DMS114 treated with DMSO at 0.1 percent for 48 hours (cell line): Measurements from ENCODE around the gene DDTL.
"Not testable (repeated sequence)": the region's sequence is repeated elsewhere in the genome, so short reads cannot be mapped to it uniquely, and the experiment has no call there.

ENCODE experiments used
- DNase-seq: peaks from one replicate; lab custom pipeline; 2025; ENCODE audit not compliant: unreplicated experiment; lab: John Stamatoyannopoulos, UW

Gene DDTL

DNA sequence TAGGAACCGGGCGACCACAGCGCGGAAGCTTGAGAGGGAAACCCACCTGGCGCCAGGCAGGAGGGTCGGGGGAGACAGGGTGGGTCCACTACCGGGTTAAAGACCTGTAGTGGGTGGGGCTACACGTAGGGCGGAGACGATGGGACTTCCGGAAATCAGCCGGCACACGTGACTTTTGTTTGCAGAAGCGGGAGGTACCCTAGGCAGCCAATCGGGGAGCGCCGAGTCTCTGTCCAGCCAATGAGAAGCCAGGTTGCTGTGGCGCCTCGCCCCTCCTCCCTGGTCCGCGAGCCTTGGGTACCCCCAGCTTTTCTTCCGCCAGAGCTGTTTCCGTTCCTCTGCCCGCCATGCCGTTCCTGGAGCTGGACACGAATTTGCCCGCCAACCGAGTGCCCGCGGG, at the start of gene DDTL:
Gene DDTL, plus strand, starts transcription at position 321 of the 400 bp plus-strand sequence. Its CDS starts 27 bp downstream, at position 348.
- not testable (repeated sequence) for DNase-seq

DNA sequence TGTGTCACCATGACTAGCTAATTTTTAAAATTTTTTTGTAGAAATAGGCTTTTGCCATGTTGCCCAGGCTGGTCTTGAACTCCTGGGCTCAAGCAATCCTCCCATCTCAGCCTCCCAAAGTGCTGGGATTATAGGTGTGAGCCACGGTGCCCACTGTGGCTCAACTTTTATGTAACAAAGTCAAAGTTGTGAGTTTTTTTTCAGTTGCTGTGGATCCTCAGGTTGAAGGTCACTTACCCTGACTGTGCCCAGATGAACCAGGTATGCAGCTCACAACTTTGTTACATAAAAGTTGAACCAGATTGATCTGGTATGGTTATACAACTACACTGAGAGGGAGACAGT, 46.4 kb upstream of the DDTL start:
- DNase-seq: not testable (repeated sequence)

DNA sequence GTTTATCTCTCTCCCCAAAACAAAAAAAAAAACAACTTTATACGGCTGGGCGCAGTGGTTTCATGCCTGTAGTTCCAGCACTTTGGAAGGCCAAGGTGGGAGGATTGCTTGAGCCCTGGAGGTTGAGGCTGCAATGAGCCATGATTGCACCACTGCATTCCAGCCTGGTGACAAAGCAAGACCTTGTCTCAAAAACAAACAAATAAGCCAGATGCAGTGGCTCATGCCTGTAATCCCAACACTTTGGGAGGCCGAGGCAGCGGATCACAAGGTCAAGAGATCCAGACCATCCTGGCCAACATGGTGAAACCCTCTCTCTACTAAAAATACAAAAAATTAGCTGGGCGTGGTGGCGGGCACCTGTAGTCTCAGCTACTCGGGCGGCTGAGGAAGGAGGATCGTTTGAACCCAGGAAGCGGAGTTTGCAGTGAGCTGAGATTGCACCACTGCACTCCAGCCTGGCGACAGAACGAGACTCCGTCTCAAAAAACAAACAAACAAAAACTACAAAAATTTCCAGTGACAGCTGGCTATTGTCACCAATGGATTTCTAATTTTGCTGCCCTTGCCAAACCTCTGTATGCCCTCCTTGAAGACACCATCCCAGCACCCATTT, 45.0 kb upstream of the DDTL start:
- DNase-seq: not testable (repeated sequence)

DNA sequence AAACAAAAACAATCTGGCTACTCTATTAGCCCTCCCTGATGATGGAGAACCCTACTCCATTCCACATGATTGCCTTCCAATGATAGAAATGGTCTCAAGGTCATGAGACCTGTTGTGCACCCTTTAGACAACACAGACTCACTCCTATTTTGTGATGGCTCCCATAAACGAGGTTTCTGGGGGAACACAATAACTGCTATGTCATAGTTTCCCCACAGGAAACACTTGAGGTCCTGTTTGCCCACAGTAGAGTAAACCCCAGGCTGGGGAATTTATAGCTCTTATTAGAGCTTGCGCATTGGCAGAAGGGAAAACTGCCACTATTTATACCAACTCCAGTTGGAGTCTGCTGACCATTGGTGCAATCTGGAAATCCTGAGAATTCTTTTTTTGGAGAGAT, 43.8 kb upstream of the DDTL start:
- no peak for DNase-seq

DNA sequence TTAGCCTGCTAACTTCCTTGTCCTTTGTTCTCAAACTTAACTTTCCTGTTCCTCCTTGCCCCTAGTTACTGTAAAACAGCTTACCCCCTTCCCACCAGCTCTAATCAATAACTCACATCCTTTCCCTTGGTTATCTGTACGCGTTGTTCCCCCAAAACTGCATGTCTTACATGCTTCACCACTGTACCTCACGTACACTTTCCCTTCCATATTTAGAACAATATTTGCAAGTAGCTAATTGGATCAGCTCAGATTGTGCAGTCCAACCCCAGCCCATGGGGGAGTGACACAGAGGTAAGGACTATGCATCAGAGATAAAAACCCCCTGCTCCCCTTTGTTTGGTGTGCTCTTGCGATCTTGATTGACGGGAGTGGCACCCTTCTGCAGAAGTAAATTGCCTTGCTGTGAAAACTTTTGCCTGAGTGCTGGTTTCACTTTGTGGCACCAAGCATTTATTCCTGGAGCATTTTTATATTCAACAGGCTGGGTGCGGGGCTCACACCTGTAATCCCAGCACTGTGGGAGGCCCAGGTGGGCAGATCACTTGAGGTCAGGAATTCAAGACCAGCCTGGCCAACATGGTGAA, 41.6 kb upstream of the DDTL start:
- no peak for DNase-seq

DNA sequence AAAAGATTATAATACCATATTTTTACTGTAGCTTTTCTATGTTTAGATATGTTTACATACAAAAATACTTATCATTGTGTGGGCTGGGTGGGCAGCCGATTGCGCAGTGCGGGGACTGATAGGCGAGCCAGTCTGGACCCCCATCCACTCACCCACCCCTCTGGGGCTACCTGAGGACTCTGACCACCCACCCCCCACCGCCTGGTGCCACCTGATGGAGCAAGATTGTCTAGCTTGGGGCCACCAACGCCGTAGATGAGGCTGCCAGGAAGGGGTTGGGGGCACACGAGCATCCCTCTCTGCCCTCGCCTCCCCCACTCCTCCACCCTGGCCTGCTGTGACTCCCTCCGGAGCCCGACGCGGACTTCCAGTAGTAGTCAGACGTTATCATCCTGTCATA, 40.1 kb upstream of the DDTL start:
- no peak for DNase-seq

DNA sequence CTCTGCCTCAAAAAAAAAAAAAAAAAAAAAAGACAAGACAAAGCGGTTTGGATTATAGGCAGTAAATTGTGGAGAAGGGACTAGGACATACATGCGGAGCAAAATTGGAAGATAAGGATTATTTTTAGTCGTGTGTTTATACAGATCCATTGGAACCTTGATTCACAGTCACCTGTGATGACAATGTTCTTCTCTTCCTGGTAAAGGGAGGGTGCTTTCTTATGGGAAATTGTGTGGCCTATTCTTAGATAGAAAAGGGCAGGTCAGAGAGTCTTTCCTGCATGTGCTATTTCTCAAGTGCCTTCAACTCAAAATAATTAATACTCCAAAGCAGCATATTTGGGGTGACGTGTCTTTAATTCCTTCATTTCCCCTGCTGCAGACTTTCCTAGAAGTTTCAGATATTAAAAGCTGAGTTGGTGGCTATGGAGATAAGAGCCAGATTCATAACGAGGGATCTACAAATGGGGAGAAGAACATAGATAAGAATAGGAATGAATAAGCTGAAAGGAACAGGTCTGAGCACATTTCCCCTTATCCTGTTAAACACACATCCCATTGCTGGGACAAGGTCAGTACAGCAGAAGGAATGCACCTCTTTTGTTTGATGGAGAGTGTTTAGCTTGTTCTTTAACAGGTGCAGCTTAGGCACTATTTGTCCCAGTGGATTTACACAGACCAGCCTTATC, 28.2 kb upstream of the DDTL start:
- no peak for DNase-seq

DNA sequence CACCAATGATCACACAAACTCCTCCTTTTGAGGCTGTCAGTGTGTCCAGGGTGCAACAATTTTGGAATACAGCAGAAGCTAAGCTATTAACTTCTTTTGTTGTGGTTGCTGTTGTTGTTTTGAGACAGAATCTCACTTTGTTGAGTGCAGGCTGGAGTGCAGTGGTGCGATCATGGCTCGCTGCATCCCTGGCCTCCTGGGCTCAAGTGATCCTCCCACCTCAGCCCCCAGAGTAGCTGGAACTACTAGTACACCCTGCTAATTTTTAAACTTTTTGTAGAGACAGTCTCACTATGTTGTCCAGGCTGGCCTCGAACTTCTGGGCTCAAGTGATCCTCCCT, 27.7 kb upstream of the DDTL start:
- no peak for DNase-seq

DNA sequence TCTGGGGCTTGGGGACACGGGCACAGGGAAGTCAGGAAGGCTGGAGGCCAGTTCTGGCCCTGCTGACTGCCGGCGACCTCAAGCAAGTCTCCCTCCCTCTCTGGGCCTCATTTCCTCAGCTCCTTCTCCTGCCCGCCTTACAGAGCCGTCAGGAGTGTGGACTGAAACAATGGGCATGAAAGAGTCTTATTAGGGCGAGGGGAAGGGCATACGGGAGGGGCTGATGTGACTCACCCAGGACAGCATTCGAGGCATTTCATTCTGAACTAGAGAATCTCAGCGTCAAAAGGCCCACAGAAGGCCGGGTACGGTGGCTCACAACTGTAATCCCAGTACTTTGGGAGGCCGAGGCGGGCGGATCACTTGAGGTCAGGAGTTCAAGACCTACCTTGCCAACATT, 26.5 kb upstream of the DDTL start:
- not testable (repeated sequence) for DNase-seq

DNA sequence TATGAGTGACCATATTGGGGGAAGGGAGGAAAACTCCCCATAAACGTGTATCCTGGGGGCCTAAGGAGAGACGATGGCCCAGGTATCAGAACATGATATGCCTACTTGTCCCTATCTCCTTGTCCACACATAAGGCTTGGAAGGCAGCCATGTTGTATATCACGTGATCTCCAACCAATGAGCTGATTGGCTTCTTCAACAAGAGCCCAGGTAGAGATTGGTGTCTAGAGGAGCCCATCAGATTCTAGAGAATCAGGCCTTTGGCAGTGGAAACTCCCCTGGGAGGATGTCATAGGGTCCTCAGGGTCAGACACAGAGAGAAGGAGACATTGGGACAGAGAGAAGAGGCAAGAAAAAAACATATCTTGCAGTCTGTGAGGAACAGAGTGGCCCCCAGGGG, 19.3 kb upstream of the DDTL start:
- not testable (repeated sequence) for DNase-seq

DNA sequence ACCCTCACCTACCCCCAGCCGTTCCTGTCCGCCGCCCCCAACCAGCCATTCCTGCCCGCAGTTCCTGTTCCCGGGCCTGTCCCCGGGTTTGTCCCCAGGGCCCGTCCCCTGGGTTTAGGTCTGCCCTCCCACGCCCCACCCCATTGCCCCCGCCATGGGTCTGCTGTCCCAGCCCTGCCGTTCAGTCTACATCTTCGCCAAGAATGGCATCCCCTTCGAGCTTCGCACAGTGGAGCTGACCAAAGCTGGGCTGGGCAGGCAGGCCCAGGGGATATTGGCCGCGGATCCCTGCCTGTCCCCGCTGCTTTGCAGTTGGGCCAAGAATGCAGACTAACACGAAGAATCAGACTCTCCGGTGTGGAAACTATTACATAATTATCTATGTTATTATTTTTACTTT, 16.9 kb upstream of the DDTL start:
- DNase-seq: not testable (repeated sequence)

DNA sequence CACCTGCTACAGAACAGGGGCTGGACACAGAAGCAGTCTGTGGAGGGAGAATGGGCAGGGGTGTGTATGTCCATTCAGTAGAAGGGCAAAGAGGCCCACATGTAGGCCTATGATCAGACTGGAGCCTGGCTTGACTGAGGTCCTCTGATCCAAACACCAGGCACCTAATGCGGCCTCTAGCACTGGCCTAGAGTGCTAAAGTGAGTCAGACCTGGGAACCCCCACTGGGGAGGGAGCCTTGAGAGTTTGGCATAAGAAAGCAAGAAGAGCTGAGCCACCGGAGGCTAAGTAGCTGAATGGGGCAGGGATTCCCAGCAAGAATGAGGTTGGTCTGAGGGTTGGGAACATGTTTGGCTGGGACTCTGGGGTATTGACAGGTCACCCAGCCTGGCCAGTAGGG, 15.3 kb upstream of the DDTL start:
- not testable (repeated sequence) for DNase-seq

DNA sequence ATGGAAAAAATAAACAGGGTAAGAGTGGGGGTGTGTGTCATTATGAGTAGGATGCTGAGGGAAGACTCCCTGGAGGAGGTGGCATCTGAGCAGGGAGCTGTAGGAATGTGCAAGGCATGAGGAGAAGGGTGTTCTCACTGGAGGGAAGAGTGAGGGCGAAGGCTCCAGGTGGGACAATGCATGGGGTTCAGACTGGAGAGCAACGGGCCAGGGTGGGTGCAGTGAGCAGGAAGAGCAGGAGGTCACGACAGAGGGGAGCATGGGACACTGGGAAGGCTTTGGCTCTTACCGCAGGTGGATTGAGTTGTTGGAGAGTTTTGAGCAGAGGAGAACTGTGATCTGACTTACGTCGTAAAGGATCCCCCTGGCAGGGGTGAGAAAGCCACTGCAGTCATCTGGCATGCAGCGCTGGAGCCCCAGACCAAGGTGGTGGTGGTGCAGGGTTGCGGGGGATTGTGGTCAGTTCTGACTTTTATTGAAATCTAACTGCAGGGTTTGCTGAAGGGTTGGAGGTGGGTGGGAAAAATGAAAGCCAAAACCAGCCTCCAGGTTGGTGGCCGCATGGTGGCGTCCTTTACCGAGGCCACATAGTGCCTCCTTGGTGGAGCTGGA, 13.8 kb upstream of the DDTL start:
- not testable (repeated sequence) for DNase-seq

DNA sequence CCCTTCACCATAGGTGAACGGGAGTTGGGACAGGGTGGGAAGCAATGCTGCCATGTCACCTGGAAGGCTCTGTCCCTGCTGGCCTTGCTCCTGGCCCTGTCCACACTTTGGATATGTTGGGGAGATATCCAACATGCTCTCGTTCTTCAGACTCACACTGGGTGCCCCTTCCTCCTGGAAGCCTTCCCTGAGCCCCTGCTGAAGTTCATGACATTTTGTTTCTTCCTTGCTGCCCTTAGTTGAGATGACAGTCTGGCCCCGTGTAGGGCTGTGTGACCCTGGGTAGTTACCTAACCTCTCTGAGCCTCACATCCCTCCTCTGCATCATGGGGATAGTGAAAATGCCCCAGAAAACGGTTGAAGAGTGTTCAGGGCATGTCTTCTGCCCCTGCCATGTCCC, 13.2 kb upstream of the DDTL start:
- DNase-seq: not testable (repeated sequence)

DNA sequence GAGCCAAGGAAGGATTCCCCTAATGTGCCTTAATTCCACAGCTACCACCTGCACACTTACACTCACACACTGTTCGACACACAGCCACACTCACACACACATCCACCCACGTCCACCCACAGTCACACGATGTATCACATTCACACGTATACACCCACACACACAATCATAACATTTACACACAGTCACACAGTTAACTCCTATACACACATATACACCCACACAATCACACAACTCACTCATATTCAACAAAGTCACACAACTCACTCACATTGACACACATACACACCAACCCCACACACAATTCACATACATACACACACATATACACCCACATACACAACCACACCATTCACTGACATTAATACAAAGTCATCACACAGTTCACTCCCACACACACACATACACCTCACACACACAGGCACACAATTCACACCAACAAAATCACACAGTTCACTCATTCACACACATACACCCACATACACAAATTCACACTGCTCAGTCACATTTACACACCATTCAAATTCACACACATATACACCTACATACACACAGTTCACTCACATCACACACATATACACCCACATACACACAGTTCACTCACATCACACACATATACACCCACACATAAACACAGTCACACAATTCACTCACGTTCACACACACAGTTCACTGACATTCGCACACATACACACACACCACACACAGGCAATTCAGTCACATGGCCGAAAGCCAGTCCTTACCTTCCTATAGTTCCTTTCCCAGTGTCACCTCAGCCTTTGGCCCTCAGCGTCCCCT, 12.3 kb upstream of the DDTL start:
- DNase-seq: not testable (repeated sequence)

DNA sequence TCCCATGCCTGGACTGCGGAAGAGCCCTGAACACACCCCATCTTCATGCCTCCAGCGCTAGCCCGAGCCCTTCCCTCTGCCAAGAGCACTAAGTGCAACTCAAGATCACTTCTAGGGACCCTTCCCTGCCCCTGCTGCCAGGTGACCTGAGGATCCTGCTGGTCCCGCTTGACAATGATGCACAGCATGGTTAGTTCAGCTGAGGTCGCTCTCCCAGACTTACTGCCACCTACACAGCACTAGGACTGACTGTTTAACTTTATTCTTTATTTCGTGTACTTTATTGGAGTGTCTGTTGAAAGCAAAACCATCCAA, 11.7 kb upstream of the DDTL start:
- not testable (repeated sequence) for DNase-seq

DNA sequence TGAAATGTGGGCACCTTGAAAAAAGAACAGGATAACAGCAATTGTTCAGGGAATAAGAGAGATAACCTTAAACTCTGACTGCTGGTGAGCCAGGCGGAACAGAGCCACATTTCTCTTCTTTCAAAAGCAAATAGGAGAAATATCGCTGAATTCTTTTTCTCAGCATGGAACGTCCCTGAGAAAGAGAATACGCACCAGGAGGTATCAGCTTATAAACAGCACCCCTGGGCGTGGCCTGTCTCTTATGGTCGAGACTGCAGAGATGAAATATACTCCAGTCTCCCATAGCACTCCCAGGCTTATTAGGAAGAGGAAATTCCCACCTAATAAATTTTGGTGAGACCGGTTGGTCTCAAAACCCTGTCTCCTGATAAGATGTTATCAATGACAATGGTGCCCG, 10.8 kb upstream of the DDTL start:
- not testable (repeated sequence) for DNase-seq

DNA sequence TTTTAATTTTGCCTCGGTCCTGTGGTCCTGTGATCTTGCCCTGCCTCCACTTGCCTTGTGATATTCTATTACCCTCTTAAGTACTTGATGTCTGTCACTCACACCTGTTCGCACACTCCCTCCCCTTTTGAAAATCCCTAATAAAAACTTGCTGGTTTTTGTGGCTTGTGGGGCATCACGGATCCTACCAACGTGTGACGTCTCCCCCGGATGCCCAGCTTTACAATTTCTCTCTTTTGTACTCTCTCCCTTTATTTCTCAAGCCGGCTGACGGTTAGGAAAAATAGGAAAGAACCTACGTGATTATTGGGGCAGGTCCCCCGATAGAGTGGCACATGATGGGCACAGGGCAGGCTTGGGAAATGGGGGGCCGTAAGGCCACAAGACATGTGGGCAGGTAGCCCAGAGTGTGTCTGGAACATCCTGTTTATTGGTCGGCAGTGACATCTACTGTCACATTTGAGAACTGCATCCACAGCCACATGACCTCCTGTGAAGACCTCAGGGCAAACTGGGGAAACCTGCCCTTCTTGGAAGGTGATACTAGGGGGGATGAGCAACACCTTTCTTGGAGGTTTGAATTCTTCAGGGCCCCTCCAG, 10.3 kb upstream of the DDTL start:
- peak; percentile 49 for DNase-seq

DNA sequence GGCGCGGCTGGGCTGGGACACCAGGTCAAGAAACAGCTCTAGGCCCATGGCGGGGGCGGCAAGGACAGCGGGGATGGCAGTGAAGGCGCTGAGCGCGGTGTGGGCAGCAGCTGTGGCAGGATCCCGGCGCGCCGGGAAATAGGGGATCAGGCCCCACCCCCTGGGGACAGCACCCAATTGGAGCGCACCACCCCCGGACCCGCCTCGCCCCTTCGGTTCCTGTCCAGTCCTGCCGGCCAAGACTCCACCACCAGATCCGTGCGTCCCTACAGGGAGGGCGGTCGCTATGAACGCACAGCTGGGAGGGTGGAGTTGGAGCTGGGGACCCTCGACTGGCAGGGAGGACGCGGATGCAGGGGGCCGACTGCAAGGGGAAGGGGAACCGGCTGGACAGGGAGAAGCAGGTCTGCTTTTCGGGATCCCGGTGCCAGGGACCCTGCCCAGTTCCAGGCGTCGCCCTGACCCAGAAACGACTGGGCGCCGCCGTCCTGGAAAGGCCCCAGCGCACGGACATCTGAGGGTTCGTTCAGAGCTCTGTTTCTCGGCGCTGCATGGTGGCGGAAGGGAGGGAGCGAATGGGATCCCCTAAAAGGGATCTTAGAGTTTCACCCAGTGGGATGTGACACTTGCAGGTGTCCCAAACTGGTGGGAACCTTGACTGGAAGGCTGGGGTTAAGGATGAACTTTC, 5.5 kb upstream of the DDTL start, which contains the start of gene GSTT2B:
Gene GSTT2B, minus strand, starts transcription at position 112 of the 688 bp plus-strand sequence. Its CDS starts 64 bp downstream, at position 48.
- DNase-seq: not testable (repeated sequence)

DNA sequence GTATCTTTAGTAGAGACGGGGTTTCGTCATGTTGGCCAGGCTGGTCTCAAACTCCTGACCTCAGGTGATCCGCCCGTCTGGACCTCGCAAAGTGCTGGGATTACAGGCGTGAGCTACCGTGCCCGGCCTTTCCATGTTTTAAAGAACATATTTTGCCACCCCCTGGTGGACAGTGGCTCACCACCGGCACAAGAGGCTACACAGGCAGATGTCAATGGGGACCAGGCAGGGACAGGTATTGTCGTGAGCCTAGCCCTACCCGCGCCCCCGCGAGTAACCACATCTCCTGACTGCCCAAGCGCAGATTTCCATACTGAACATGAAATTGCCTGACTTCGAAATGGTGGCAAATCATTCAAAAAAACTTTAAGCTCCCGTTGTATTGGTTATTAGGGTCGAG, 594 bp upstream of the DDTL start:
- DNase-seq: not testable (repeated sequence)
